Measurements from ENCODE around the gene LRP3.

- TF ChIP-seq SUZ12 (IDR thresholded peaks at IDR 0.05), result no peak
- TF ChIP-seq HDGF (IDR thresholded peaks at IDR 0.05; ENCODE audit: borderline replicate concordance), result no peak
- no peak for TF ChIP-seq ELF4 (IDR thresholded peaks at IDR 0.05)
Observed at GRCh38 chr19:33210266-33210940, 16.3 kb downstream of the LRP3 start.

All from HEK293T (cell line).